KOPT-K1 (cell line): ENCODE measurements around the gene NLGN1.
"Not testable (repeated sequence)": the region's sequence is repeated elsewhere in the genome, so short reads cannot be mapped to it uniquely, and the experiment has no call there.

Experiments used
- H3K27ac ChIP-seq: fragments of 200-600 bp; sonication (generic); 2 replicates; pipeline ENCODE4 v1.5.1; 2016; ENCODE audit warnings: antibody characterized with exemption, mild to moderate bottlenecking, low read depth, low read length; ENCODE audit not compliant: poor library complexity, severe bottlenecking
- H3K36me3 ChIP-seq: fragments of 200-600 bp; sonication (generic); 2 replicates; pipeline ENCODE4 v1.5.1; 2017; ENCODE audit warnings: antibody characterized with exemption, mild to moderate bottlenecking, low read length, moderate library complexity; ENCODE audit not compliant: insufficient read depth
- H3K9me3 ChIP-seq: fragments of 200-600 bp; sonication (generic); 2 replicates; pipeline ENCODE4 v1.5.1; 2017; ENCODE audit warnings: antibody characterized with exemption, low read length, mild to moderate bottlenecking; ENCODE audit not compliant: insufficient read depth, poor library complexity, severe bottlenecking

NLGN1 gene

DNA sequence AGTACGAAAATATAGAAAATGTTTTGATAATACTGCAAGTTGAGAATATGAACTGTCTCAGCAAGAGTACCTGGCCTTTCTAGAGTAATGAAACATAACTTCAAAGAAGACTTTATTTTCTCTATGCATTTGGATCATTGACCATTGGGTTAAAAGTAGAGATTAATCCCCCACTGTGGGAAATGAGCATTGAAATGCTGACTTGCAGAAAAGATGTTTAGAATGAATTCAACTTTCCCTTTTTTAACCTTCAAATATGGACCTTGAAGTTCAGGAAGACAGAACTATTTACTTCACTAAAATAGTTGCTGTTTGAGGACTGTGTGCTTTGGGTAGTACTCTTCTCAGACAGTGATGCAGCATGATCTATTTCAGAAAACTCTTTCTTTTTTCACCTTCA, 75.7 kb downstream of the NLGN1 start:
- Histone ChIP-seq H3K36me3 (no peaks in the 10 kb centered on the region), H3K27ac (no peak overlapping the region), H3K9me3 (no peaks in the 10 kb centered on the region)

DNA sequence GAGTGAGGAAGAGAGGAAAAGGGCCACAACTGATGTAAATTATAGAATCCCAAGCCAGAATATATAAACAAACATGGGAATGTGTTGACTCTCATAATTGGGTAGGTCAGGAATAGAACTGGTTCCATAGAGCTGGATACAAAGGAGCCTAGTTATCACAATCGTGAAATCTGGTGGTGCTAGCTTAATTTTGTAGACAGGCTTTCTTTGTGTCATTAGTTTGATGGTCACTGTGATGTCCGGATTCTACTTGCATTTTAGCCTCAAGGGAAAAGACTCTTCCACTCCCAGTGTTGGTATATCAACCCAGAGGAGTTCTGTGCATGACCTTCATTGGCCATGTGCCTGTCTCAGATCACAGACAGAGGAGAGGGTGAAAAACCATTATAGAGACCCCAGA, 81.8 kb downstream of the NLGN1 start:
- Histone ChIP-seq H3K9me3 (no peaks in the 10 kb centered on the region), H3K36me3 (no peaks in the 10 kb centered on the region), H3K27ac (no peak overlapping the region)

DNA sequence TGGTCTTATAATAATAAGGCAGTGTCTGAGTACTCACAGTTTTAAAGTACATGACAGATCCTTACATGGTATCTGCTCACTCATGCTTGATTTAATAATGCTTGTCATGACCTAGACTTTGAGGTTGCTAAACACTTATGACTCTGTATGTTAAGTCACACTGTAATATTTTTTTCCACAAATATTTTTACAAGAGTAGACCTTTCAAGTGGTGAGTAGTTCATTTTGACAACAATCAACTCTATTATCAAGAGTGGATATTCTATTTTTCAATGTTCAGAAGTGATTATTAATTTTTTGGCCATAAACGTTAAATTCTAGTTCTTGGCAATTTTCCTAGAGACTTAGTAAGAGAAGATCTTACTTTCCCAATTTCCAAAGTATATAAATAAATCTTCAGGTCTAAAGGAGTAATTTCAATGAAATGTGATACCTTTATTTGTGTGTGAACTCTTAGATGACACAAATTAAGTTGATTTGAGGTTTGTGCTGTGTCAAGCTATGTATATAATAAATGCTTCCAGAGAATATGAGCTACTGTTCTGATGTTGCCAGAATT, 104.5 kb downstream of the NLGN1 start:
- H3K36me3 ChIP-seq, result no peaks in the 10 kb centered on the region
- no peak overlapping the region for H3K27ac ChIP-seq
- H3K9me3 ChIP-seq, result no peaks in the 10 kb centered on the region

DNA sequence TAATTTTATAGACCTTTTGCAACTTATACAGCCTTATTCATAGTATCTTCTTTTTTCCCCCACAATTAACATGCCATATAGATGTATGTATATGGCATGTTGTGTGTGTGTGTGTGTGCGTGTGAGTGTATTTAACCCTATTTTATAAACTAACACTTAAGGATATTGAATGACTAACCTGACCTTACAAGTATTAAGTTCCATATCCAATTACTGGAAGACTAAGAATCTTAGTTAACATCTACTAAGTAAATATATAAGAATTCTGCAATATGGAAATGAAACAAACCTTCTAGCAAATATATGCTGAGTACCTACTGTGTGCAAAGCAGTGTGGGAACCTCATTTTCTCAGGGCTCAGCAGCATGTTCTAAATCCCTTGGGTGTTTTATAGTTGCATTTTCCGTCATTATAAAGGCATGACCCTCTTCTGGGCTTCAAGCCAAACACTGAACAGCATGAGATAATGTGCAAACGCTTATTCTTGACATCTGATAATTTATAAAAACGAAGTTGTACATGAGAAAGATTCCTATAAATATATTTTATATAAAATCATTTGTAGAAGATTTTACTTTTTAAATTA, 105.5 kb downstream of the NLGN1 start:
- Histone ChIP-seq H3K9me3 (no peaks in the 10 kb centered on the region), H3K27ac (no peak overlapping the region), H3K36me3 (no peaks in the 10 kb centered on the region)

DNA sequence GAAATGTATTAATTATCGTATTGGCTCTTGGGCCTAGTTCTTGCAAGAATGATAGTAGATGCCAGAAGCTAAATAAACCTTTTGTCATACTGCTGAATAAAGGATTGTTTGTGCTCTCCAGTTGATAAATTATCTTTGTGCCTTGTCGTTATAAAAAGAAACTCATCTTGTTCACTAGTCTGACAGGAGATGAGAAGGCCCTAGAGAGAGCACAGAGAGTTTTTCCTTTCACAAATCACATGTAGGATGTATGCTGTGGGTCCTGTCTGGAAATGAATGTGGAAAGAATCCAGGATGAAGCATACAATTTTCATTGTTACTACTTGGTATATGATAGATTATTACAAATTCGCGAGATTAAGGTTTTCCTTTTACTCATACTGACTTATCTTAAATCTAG, 113.0 kb downstream of the NLGN1 start:
- Histone ChIP-seq H3K9me3 (no peaks in the 10 kb centered on the region), H3K27ac (no peak overlapping the region), H3K36me3 (no peaks in the 10 kb centered on the region)

DNA sequence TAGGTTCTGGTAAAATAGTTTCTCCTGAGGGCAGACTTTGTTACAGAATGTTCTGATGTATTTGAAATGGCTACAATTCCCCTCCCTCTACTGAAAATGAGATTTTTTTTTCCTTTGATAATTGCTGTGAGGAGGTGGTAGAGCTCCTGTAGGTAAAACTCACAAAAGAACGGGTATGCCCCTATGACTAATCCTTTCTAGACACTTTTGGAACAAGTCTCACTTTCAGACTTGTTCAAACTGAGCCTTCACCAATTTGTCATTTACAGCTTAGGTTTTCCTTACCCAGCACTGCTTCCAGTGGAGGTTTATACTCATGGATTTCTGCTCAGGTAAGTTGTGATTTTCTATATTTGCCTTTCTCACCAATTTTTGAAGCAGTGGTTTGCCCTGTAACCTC, 115.6 kb downstream of the NLGN1 start:
- Histone ChIP-seq H3K27ac (no peak overlapping the region), H3K9me3 (no peaks in the 10 kb centered on the region), H3K36me3 (no peaks in the 10 kb centered on the region)

DNA sequence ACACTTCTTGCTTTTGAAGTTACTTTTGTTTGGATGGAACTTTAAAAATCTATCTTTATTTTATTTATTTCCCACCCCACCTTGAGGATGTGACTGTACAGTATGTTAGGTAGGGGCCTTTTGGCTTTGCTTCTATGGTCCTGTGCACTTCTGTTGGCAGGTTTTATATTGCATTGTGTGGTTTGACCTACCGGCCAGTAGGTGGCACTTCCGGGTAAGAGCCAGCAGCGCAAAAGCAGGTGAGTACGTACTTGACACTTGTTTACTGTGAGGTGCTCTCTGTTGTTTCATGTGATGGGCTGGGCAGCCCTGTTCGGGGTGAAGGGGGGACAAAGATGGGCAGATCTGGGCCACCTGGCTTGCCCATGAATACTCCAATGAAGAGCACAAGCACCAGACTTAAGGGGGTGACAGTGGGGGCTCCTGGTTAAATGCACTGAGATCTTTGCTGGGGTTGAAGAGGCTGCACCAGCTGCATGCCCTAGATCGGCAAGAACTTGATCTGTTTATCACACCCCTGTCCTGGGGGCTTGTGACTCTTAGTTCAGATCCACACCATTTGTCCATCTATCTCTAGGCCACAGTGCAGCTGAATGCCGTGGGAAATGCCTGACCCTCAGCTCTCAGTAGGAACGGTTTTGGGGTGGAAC, 131.6 kb downstream of the NLGN1 start:
- H3K27ac ChIP-seq, result no peak overlapping the region
- H3K9me3 ChIP-seq, result no peaks in the 10 kb centered on the region

DNA sequence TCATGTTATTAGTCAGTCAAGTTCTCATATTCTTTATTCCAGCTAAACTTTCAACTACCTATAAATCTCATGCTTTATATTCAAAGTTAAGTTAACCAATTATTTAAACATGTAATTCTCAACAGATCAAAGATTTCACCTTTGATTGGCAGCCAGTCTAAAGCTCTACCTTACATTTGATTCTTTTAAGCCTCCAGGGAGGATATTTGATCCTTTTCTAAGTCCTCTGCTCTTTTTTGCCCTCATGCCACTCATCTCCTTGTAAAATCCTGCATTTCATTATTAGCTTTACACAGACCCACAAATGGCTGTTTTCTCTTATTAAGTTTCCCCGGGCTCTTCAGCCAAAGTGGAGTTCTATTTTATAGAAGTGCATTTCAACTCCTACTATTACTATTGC, 134.1 kb downstream of the NLGN1 start:
- no peaks in the 10 kb centered on the region for H3K9me3 ChIP-seq
- no peak overlapping the region for H3K27ac ChIP-seq
- no peaks in the 10 kb centered on the region for H3K36me3 ChIP-seq

More for the DNA sequence above, 131.6 kb downstream of the NLGN1 start:
- H3K36me3 ChIP-seq, result no peaks in the 10 kb centered on the region

DNA sequence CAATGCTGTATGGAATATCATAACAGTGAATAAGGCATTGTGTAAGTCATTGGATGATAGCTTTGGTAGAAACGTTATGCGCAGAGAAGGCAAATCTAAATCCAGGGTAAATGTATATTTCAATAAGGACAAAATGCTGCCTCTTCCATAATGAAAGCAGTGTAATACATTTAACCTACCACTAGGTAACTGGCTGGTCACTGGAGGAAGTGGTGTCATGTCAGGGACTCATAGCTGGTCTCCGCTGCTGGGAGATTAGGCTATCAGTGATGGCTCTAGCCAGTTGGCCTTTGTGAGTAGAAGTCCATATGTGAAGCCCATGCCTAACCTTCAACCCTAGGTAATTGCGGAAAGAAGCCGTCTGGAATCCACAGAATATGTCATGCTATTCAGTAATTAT, 140.9 kb downstream of the NLGN1 start:
- H3K9me3 ChIP-seq, result no peaks in the 10 kb centered on the region
- no peaks in the 10 kb centered on the region for H3K36me3 ChIP-seq
- H3K27ac ChIP-seq, result no peak overlapping the region

DNA sequence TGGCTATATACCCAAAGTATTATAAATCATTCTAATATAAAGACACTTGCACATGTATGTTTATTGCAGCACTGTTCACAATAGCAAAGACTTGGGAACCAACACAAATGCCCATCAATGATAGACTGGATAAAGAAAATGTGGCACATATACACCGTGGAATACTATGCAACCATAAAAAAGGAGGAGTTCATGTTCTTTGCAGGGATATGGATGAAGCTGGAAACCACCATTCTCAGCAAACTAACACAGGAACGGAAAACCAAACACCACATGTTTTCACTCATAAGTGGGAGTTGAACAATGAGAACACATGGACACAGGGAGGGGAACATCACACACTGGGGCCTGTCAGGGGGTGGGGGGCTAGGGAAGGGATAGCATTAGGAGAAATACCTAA, 148.0 kb downstream of the NLGN1 start:
- not testable (repeated sequence) for H3K9me3 ChIP-seq, H3K27ac ChIP-seq, H3K36me3 ChIP-seq

DNA sequence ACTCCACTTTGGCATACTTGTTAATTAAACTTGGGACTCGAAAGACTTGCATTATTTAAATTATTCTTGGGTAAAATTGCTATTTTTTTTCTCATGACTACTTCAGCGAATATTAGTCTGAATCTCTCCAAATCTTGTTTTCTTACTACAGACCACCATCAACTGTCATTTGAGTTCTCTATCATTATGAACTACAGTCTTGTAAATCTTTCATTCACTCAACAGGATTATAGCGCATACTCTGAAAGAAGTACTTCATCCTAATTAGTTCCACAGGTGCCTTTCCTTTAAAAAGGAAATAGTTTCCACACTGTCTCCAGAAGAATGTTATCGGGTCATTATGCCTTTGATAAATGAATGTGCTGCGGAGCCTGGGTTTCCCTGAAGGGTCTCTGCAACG, 149.5 kb downstream of the NLGN1 start:
- H3K36me3 ChIP-seq, result no peaks in the 10 kb centered on the region
- no peak overlapping the region for H3K27ac ChIP-seq
- H3K9me3 ChIP-seq, result no peaks in the 10 kb centered on the region

DNA sequence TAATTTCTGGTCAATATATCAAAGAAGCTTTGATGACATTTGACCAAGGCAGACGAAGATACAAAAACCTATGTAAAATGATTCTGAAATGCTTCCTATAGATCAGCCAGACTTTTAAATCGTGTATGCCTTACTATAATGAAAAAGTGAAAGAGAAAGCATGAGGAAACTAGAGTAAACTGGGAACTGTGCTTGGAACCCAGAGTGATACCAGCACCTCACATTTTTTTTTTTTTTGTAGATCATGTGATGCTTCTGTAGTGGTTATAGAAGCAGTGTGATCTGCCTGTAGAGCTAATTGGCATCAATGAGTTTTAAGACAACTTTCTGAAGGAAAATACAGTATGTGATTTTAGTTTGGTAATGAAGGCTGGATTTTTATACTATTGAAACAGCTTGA, 150.7 kb downstream of the NLGN1 start:
- no peaks in the 10 kb centered on the region for H3K9me3 ChIP-seq

DNA sequence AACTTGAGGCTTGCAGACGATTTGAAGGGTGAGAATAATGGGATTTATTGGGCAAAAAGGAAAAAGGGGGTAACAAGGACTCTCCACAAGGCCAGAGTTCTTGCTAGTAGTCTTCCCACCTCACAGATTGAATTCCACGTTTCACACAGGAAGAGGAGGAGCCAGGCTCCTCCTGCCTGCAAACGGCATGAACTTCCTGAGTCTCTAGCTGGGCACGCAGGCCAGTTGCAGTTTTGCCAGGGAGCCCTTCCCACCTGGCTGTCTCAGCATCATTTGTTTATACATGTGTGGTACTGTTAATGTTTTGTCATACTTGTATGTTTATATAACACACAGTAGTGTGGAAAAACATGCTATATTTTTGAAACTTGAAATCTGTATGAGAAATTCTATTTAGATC, 155.0 kb downstream of the NLGN1 start:
- Histone ChIP-seq H3K27ac (no peak overlapping the region), H3K9me3 (no peaks in the 10 kb centered on the region), H3K36me3 (no peaks in the 10 kb centered on the region)

More for the DNA sequence above, 150.7 kb downstream of the NLGN1 start:
- H3K36me3 ChIP-seq, result no peaks in the 10 kb centered on the region
- H3K27ac ChIP-seq, result no peak overlapping the region

DNA sequence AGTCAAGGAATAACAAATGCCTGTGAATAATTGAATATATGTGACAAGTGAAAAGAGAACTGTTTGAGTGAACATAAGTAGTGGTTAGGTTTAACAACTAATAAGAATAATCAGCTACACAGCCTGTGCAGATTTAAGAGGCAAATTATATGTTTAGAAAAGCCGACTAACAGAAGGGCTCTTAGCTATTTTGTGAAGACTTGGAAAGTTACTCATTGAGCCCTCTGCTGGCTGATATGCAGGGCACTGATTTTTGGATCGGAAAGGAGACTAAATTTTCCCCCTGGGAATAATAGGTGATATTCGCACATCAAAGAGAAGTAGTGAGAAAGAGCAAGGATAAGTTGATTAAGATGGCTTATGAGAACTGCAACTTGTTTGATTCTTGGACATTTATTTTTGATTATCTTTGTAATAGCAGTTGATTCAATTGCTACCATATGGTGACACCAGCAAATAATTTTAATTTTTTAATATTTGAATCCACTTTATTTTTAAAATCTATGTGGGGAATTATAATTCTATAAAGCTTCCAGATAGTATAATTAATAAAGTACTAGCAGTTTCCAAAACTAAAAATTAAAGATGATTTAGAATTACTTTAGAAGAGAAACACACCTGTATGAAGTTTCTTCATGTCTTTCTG, 156.2 kb downstream of the NLGN1 start:
- no peak overlapping the region for H3K27ac ChIP-seq
- no peaks in the 10 kb centered on the region for H3K36me3 ChIP-seq
- H3K9me3 ChIP-seq, result no peaks in the 10 kb centered on the region

DNA sequence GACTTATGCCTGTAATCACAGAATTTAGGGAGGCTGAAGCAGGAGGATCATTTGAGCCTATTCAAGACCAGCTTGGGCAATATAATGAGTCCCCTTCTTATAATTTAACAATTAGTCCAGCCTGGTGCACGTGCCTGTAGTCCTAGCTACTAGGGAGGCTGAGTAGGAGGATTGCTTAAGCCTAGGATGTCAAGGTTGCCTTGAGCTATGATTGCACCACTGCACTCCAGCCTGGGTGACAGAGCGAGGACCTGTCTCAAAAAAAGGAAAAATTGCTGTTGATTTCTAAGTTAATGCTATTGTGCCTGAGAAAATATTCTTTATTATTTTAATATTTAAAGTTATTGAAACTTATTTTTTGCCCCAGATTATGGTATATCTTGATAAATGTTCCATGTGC, 159.0 kb downstream of the NLGN1 start:
- Histone ChIP-seq H3K36me3 (no peaks in the 10 kb centered on the region), H3K9me3 (no peaks in the 10 kb centered on the region)

DNA sequence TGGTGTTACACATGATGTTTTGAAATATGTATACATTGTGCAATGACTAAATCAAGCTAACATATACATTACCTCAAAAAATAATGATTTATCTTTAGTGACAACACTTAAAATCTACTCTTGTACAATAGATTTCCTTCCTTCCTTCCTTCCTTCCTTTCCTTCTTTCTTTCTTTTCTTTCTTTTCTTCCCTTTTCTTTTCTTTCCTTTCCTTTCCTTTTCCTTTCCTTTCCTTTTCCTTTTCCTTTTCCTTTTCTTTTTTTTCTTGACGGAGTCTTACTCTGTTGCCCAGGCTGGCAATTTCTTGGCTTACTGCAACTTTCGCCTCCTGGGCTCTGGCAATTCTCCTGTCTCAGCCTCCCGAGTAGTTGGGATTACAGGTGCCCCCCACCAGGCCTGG, 170.5 kb downstream of the NLGN1 start:
- Histone ChIP-seq H3K27ac (no peak overlapping the region), H3K9me3 (no peaks in the 10 kb centered on the region), H3K36me3 (no peaks in the 10 kb centered on the region)

More for the DNA sequence above, 159.0 kb downstream of the NLGN1 start:
- no peak overlapping the region for H3K27ac ChIP-seq
